GM20000 (cell line): ENCODE data around the gene CSPG5.

Source experiments
- DNase-seq: peaks from one replicate; pipeline ENCODE4 v3.0.0; 2012; ENCODE audit warnings: low spot score
- TF ChIP-seq, protein P1 (sequence below): IDR thresholded peaks from 2 replicates; pipeline ENCODE4 v1.5.1; 2012; ENCODE audit warnings: mild to moderate bottlenecking, control low read depth; ENCODE audit errors: extremely low read depth, missing control alignments

Gene CSPG5

DNA sequence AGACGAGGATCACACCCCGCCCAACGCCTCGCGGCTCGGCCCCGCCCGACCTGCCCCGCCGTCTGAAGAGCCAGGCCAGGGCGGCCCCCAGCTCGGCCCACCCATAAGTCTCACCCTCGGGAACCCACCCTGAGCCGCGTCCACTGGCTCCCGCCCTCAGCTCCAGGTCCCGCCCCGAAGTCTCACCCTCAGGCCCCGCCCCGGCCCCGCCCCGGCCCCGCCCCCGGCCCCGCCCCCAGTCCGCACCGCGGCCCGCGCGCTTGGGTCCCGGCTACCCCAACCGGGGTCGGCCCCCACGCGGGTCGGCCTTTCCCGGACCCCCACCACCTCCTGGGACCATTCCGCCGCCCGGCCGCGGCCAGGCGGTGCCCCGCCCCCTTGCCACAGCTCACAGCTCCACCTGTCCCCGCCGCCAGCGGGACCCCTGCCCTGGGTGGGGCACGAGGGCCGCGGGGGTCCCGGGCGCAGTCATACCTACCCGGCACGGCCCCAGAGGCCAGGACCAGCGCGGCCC lies 489 bp downstream of the CSPG5 start:
- peak; percentile 92 for DNase-seq
- TF ChIP-seq, protein P1, sequence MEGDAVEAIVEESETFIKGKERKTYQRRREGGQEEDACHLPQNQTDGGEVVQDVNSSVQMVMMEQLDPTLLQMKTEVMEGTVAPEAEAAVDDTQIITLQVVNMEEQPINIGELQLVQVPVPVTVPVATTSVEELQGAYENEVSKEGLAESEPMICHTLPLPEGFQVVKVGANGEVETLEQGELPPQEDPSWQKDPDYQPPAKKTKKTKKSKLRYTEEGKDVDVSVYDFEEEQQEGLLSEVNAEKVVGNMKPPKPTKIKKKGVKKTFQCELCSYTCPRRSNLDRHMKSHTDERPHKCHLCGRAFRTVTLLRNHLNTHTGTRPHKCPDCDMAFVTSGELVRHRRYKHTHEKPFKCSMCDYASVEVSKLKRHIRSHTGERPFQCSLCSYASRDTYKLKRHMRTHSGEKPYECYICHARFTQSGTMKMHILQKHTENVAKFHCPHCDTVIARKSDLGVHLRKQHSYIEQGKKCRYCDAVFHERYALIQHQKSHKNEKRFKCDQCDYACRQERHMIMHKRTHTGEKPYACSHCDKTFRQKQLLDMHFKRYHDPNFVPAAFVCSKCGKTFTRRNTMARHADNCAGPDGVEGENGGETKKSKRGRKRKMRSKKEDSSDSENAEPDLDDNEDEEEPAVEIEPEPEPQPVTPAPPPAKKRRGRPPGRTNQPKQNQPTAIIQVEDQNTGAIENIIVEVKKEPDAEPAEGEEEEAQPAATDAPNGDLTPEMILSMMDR, result no peak

DNA sequence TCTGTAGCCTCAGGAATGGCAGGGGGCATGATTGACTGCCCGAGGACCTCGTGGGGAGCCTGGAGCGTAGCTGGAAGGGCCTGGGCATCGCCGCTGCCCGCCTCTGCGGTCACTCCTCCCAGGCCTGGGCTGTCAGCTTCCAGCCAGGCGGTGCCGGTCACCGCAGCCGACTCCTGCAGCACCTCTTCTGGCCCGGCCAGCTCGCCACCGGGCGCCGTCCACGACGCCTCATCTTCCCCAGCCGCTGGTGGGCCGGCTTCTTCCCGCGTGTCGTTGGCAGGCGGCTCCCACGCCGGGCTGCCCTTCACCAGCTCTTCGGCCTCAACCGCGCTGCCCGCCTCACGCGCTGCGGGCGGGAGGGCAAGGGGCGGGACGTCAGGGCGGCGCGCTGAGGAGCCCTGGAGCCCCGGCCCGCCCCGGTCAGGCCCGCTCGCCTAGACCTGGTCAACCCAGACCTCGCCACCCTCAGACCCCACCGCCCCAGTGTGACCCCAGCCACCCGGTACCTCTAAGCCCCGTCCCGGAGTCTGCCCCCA lies 1.0 kb downstream of the CSPG5 start:
- TF ChIP-seq, protein P1, result no peak
- DNase-seq, result no peak

DNA sequence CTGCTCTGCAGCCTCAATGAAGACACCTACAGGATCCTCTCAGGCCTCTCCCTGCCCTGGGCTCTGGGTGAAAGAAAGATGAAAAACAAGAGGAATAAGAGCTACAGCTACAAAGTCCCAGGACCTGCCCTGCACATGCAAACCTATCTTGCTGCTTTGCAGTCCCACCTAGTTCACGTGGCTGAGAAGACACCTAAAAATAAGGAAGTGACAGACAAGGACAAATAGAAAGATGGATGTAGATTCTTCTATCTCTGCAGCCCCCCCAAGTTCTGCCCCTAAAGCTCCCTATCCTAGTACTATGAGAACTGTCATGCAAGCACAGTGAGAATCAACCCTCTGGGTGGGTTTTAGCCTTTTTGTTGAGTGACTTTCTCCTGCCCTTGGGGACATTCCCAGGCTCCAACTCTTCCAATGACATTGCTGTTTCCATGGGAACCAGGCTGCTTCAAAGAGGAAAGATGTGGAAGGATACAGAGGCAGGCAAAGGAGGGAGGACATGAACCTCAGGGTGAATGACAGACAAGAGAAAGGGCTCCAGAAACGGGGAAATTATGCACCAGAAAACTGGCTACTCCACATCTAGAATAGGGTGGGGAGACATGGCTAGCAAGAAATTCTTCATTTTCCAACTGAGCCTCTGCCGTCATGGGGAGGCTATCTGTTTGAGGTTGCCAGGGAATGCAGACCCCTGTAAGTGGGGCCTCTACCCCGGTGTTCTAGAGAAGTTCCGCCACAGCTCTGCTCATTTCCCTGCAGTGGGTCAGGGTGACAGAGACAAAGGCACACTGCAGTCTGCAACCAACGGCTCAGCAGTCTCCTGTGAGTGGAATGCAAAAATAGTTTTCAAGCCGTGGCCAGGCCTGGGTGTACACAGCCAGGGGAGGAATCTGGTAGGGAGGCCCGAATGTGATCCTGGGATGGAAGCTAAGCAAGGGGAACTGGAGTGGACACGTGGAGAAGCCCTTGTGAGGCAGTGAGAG lies 5.2 kb downstream of the CSPG5 start:
- TF ChIP-seq, protein P1, result no peak
- DNase-seq, result no peak

DNA sequence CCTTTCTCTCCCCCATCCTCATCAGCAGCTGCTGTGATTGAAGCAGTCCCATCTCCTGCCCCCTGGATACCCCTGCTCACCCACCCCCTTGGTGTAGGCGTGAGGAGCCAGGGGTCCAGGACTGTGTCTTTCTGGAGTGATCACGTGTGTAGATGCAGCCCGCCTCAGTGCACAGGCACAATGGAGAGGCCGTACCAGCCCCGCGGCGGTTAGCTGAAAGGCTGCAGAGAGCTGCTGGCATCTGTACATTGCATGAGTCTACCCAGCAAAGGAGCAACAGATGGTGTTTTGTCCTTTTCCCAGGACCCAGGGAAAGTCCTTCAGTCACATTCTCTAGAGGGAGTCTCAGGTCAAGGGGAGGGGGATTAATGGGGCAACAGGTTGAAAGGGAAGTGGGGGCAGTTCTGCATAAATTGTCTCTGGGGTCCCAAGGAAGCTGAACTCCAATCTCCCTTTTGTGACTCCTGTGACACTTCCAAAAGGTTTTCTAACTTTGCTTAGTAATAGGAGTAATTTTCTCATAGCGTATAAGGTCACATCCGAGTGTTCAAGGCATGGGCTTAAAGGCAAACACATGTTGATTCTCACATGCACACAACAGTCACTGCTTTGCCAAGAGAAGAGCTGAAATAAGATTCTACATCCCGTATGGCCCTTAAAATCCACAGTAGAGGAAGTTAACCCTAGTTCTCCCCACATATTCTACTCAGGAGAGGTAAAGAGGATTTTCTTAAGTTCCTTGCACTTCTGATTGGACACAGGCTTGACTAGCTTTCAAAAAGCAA lies 7.1 kb downstream of the CSPG5 start:
- TF ChIP-seq, protein P1, result no peak
- no peak for DNase-seq

DNA sequence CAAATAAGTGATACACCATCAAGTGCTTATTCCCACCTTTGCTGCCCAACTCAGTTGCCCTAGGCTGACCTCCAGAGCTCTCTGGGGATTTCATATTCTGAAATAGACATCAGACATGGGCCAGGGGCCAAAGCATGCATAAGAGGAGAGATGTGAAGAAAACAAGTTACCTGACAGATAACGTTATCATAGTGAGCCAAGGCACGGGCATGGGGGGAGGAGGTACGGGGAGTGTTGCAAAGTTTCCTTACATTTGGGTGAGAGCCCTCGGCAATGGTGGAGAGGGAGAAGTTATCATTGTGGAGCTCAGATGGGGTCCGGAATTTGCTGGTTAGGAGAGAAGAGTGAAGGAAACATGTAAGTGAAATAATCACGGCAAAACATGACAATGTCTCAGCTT lies 9.8 kb downstream of the CSPG5 start:
- no peak for DNase-seq
- TF ChIP-seq, protein P1, result no peak

DNA sequence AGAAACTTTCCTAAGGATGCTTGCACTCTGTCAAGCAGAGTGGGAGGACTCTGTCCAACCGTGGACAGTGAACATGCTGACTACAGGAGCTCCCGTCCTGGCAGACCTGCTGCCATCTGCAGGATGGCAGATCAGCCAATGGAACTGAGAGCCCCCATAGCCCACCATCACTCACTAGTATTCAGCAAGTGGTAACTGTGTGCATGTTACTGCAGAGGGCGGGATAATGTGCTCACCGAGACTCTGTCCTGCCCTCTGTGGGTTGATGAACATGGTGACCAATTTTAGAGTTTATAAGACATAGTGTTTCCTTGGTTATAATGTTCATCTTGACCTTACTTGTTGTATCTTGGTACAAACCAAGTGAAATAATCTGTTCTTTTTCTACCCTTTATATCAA lies 11.5 kb downstream of the CSPG5 start:
- TF ChIP-seq, protein P1, result no peak
- DNase-seq, result no peak
